HL-60 (cell line): ENCODE measurements around the gene ANXA3.

Experiments
- DNase-seq, 2 experiments: peaks; one replicate each; pipeline ENCODE4 v3.0.0-alpha.2; 2010 to 2020; ENCODE audit warnings: low read depth in 1 of 2, low spot score in 1 of 2
- H3K27ac ChIP-seq: fragments of 250-450 bp; sonication (Bioruptor Pico); replicated peaks from 2 replicates; pipeline ENCODE4 v1.5.1; 2020; ENCODE audit warnings: mild to moderate bottlenecking, moderate library complexity
- H3K27me3 ChIP-seq: fragments of 250-450 bp; sonication (Bioruptor Pico); 2 replicates; pipeline ENCODE4 v1.5.1; 2021; ENCODE audit warnings: mild to moderate bottlenecking, moderate library complexity; ENCODE audit not compliant: insufficient read depth, poor library complexity, severe bottlenecking
- H3K4me3 ChIP-seq: replicated peaks from 2 replicates; pipeline ENCODE4 v1.5.1; 2011; ENCODE audit warnings: mild to moderate bottlenecking, control low read depth, low read length; ENCODE audit not compliant: insufficient read depth
- GABPA ChIP-seq: IDR thresholded peaks from 2 replicates; pipeline ENCODE4 v1.6.1; 2012; ENCODE audit warnings: low read depth
- POLR2AphosphoS5 ChIP-seq: IDR thresholded peaks from 2 replicates; pipeline ENCODE4 v1.6.1; 2012; ENCODE audit warnings: low read depth
- REST ChIP-seq: IDR thresholded peaks from 2 replicates; pipeline ENCODE4 v1.6.1; 2012; ENCODE audit warnings: low read depth; ENCODE audit not compliant: insufficient replicate concordance
- SPI1 ChIP-seq: IDR thresholded peaks from 2 replicates; pipeline ENCODE4 v1.6.1; 2012; ENCODE audit warnings: low read depth, mild to moderate bottlenecking, borderline replicate concordance
- TF ChIP-seq, protein P1 (sequence below): IDR thresholded peaks from one replicate; pipeline ENCODE4 v1.5.1; 2011; ENCODE audit warnings: low read length, control low read depth, inconsistent platforms; ENCODE audit not compliant: insufficient read depth

The ANXA3 gene

GRCh38 chr4:78606530-78607095, 55.0 kb downstream of the ANXA3 start:
- no peak overlapping the region for H3K27ac ChIP-seq
- DNase-seq: no peak
- no peaks in the 10 kb centered on the region for H3K27me3 ChIP-seq
- H3K4me3 ChIP-seq: no peak overlapping the region
- TF ChIP-seq GABPA (no peak), REST (no peak), SPI1 (no peak)

DNA sequence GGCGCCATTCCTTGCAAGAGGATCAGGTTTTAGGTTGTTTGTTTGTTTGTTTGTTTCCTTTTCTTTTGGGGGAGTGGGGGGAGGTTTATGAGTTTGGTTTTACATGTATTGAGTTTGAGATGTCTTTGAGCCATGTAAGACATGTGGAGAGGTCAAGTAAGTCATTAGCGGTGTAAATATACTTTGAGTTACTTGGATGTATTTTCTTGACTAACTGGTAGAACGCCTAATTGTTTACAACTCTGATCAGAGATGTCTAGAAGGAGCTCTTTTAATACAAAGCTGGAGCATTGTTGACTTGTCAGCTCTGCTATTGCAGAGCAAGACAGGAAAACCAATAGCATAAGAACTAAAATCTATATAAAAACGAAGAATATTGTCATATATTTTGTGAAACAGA, 57.1 kb downstream of the ANXA3 start:
- Histone ChIP-seq H3K4me3 (no peak overlapping the region), H3K27ac (no peak overlapping the region), H3K27me3 (no peaks in the 10 kb centered on the region)
- TF ChIP-seq POLR2AphosphoS5 (no peak), SPI1 (no peak), REST (no peak)
- no peak for DNase-seq

DNA sequence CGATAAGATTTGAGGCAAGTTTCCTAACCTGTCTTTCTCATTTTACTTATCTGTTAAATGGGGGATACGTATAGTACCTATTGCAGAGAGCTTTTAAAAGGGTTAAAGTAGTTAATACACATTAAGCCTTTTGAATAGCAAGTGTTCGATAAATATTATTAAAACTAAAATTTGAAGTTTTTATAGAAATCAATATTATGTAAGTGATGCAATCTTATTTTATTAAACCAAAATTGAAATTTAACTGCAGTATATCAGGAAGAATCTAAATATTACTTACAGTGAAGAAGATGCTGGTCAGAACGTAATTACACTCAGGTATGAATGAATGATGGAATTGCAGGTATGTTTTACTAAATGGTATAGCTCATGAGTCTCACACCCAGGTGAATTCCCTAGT, 58.0 kb downstream of the ANXA3 start:
- H3K27me3 ChIP-seq: no peaks in the 10 kb centered on the region
- no peak overlapping the region for H3K27ac ChIP-seq
- TF ChIP-seq, protein P1, sequence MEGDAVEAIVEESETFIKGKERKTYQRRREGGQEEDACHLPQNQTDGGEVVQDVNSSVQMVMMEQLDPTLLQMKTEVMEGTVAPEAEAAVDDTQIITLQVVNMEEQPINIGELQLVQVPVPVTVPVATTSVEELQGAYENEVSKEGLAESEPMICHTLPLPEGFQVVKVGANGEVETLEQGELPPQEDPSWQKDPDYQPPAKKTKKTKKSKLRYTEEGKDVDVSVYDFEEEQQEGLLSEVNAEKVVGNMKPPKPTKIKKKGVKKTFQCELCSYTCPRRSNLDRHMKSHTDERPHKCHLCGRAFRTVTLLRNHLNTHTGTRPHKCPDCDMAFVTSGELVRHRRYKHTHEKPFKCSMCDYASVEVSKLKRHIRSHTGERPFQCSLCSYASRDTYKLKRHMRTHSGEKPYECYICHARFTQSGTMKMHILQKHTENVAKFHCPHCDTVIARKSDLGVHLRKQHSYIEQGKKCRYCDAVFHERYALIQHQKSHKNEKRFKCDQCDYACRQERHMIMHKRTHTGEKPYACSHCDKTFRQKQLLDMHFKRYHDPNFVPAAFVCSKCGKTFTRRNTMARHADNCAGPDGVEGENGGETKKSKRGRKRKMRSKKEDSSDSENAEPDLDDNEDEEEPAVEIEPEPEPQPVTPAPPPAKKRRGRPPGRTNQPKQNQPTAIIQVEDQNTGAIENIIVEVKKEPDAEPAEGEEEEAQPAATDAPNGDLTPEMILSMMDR: no peak
- no peak for TF ChIP-seq POLR2AphosphoS5
- no peak for TF ChIP-seq SPI1
- TF ChIP-seq GABPA: no peak
- no peak for TF ChIP-seq REST
- no peak overlapping the region for H3K4me3 ChIP-seq
- no peak for DNase-seq

- no peaks in the 10 kb centered on the region for H3K27me3 ChIP-seq
- TF ChIP-seq REST: no peak
- peak; percentile 60; the same call in 1 of the 2 replicates for TF ChIP-seq SPI1
- no peak; the same call in 1 of the 2 replicates for TF ChIP-seq POLR2AphosphoS5
- TF ChIP-seq GABPA: peak; percentile 6; the same call in 1 of the 2 replicates
- DNase-seq: peak; percentile 17 to 21
- H3K4me3 ChIP-seq: no peak overlapping the region
- peak overlapping the region; percentile 3; the same call in 1 of the 2 replicates for H3K27ac ChIP-seq
These were observed 59.1 kb downstream of the ANXA3 start for GRCh38 chr4:78610546-78611214.
